Choroid plexus epithelial cell (primary cell): Measurements from ENCODE around the gene P2RX1.

ENCODE experiments used
- DNase-seq: peaks from one replicate; pipeline ENCODE4 v3.0.0-alpha.2; 2010; ENCODE audit warnings: low read depth
- H3K4me3 ChIP-seq: 2 replicates; pipeline ENCODE4 v1.5.1; 2011; ENCODE audit warnings: low read depth, mild to moderate bottlenecking, control low read depth, low read length, moderate library complexity
- CTCF ChIP-seq: conservative IDR thresholded peaks from 2 replicates; pipeline ENCODE4 v1.5.1; 2011; ENCODE audit warnings: low read depth, mild to moderate bottlenecking, control low read depth, inconsistent platforms, low read length, moderate library complexity

P2RX1 gene

GRCh38 chr17:3905017-3905520 lies 11.2 kb downstream of the P2RX1 start:
- TF ChIP-seq CTCF = no peak
- H3K4me3 ChIP-seq = no peak overlapping the region
- no peak for DNase-seq

- TF ChIP-seq CTCF = no peak
- no peak overlapping the region for H3K4me3 ChIP-seq
- DNase-seq = no peak
Measured at GRCh38 chr17:3904501-3904900, 11.8 kb downstream of the P2RX1 start.

GRCh38 chr17:3903881-3904290 lies 12.4 kb downstream of the P2RX1 start:
- TF ChIP-seq CTCF = no peak
- no peak overlapping the region for H3K4me3 ChIP-seq
- no peak for DNase-seq

GRCh38 chr17:3903051-3903825 lies 13.0 kb downstream of the P2RX1 start:
- DNase-seq = no peak
- no peak overlapping the region for H3K4me3 ChIP-seq
- no peak for TF ChIP-seq CTCF

GRCh38 chr17:3900646-3901045 lies 15.6 kb downstream of the P2RX1 start:
- no peak overlapping the region for H3K4me3 ChIP-seq
- no peak for DNase-seq
- no peak for TF ChIP-seq CTCF

GRCh38 chr17:3897731-3898130 lies 18.5 kb downstream of the P2RX1 start:
- no peak for DNase-seq
- no peak overlapping the region for H3K4me3 ChIP-seq
- no peak for TF ChIP-seq CTCF

- TF ChIP-seq CTCF = no peak
- no peak for DNase-seq
- no peak overlapping the region for H3K4me3 ChIP-seq
Measured at GRCh38 chr17:3896968-3897235, 19.4 kb downstream of the P2RX1 start.
